Astrocyte (in vitro differentiated cells and primary cell): ENCODE measurements around the gene EEF1AKMT3.

ENCODE experiments used
- CTCF ChIP-seq: IDR thresholded peaks from 2 replicates; pipeline ENCODE4 v1.5.1; 2011; ENCODE audit warnings: low read depth, mild to moderate bottlenecking, inconsistent platforms, low read length, moderate library complexity; ENCODE audit not compliant: insufficient read depth
- EZH2 ChIP-seq: IDR thresholded peaks from 2 replicates; pipeline ENCODE4 v1.6.1; 2012; ENCODE audit warnings: mild to moderate bottlenecking, low read length, inconsistent platforms; ENCODE audit not compliant: insufficient read depth

- TF ChIP-seq EZH2 (no peak), CTCF (no peak)
These were observed 2.6 kb downstream of the EEF1AKMT3 start for GRCh38 chr12:57775044-57775443.
